HG03064 (cell line): Measurements from ENCODE around the gene TOMM34.

Experiments
- ATAC-seq: cut with Tn5 transposase; IDR thresholded peaks from one replicate; pipeline ENCODE4 v1.9.1; 2021; ENCODE audit warnings: low read depth; ENCODE audit not compliant: unreplicated experiment

Gene TOMM34

DNA sequence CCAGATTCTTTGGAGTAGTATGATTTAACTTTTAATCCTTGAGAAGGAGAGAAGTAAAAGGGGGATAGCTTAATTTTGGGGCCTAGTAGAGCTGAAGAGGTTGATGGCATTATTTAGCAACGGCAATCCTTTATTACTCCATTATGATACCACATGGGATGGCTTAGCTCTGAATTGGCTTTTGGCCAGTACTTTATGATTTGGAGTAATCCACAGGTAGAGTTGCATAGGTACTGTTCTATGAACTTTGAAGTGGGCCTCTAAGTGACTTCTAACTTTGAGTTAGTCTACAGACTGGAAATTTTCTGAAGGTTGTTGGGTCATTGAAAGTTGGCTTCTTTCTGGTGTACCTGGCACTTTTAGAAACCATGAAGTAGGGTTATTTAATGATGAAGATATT is 63.1 kb downstream of the TOMM34 start:
- no peak for ATAC-seq

DNA sequence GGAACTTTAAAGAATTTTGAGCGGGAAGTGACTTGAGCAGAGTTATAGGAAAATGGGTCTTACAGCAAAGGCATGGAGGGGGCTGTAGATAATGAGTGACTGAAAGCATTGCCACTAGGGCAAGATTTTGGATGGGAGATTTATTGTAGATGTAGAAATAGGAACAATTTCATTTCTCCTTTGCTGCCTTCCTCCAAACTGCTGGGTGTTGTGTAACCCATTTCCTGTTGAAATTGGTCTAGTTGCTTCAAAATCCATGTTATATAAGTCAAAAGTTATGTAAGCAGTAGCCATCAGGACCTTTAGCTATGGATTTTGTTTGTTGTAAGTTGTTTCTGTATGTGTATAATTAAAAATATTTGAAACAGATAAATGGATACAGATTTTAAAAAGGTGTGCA is 63.6 kb downstream of the TOMM34 start:
- no peak for ATAC-seq

- ATAC-seq: no peak
These were observed 65.2 kb downstream of the TOMM34 start for GRCh38 chr20:44894959-44895358.
